H1 (cell line): ENCODE data around the gene GABRD. TPM values are rescaled to one million over a fixed set of nuclear protein-coding genes. Genes with fewer than 3 reads are reported as not detected.

Source experiments
- BCL11A ChIP-seq, 2 experiments: IDR thresholded peaks; one replicate each; pipeline ENCODE4 v1.6.1; 2011; ENCODE audit warnings: low read depth in 2 of 2, low read length in 2 of 2, mild to moderate bottlenecking in 2 of 2
- CHD7 ChIP-seq: fragments of 300-600 bp; sonication (generic); IDR thresholded peaks from 2 replicates; pipeline ENCODE4 v1.7.1; 2012; ENCODE audit warnings: low read length, moderate library complexity, mild to moderate bottlenecking, inconsistent platforms; ENCODE audit not compliant: insufficient replicate concordance
- CTBP2 ChIP-seq: IDR thresholded peaks from 2 replicates; pipeline ENCODE4 v1.7.0; 2011; ENCODE audit warnings: borderline replicate concordance, mild to moderate bottlenecking, moderate library complexity, mixed read lengths, low read length; ENCODE audit not compliant: insufficient read depth, insufficient read length
- FOSL1 ChIP-seq: IDR thresholded peaks from 2 replicates; pipeline ENCODE4 v1.6.1; 2011; ENCODE audit warnings: mild to moderate bottlenecking, low read depth, low read length, moderate library complexity; ENCODE audit not compliant: insufficient read depth
- KDM4A ChIP-seq: IDR thresholded peaks from one replicate; pipeline ENCODE4 v1.7.1; 2012; ENCODE audit warnings: low read depth, mild to moderate bottlenecking, moderate library complexity, low read length, inconsistent platforms; ENCODE audit not compliant: severe bottlenecking
- NANOG ChIP-seq: IDR thresholded peaks from 2 replicates; pipeline ENCODE4 v1.6.1; 2011; ENCODE audit warnings: low read length, low read depth, mild to moderate bottlenecking, inconsistent platforms; ENCODE audit not compliant: insufficient read depth, poor library complexity, severe bottlenecking
- SP1 ChIP-seq: IDR thresholded peaks from 2 replicates; pipeline ENCODE4 v1.6.1; 2011; ENCODE audit warnings: low read depth, low read length
- TCF12 ChIP-seq: IDR thresholded peaks from 2 replicates; pipeline ENCODE4 v1.6.1; 2011; ENCODE audit warnings: low read depth, mild to moderate bottlenecking, low read length
- TEAD4 ChIP-seq: IDR thresholded peaks from 2 replicates; pipeline ENCODE4 v1.6.1; 2012; ENCODE audit warnings: low read depth, low read length, inconsistent platforms, mixed read lengths
- polyA plus RNA-seq, 7 experiments: library from polyadenylated mRNA; depleted of rRNA in 3 of 7; stranded (reverse) in 5 of 7; unstranded in 2 of 7; fragments of >200 nt in 5 of 7; fragments of 200-250 nt in 2 of 7; gene quantifications; 1 replicate in 5 of 7; 2 replicates in 1 of 7; 4 replicates in 1 of 7; pipeline versions ENCODE4 v1.2.1 to v1.2.3, GENCODE V29; 2011 to 2013; ENCODE audit warnings: missing spikeins in 2 of 7, mixed read lengths in 2 of 7
- total RNA-seq: library from RNA; stranded (reverse); fragmentation: NEBNext Ultra II Directional; extraction: Animal tissue kit (Norgen Biotek cat#: 25700); gene quantifications from 2 replicates; pipeline ENCODE4 v1.2.1, GENCODE V29; 2021

The GABRD gene
- total and polyA plus RNA-seq, 2 of the 8 experiments (the other 6 are each of a cell fraction or from before 2014, with no cell fraction given): 1.8 to 3.0 TPM

GRCh38 chr1:1989102-1989542 is 30.0 kb upstream of the GABRD start (continued):
- TF ChIP-seq CHD7: no peak
- TF ChIP-seq CTBP2: no peak
- TF ChIP-seq TCF12: no peak
- TF ChIP-seq TEAD4: no peak
- no peak for TF ChIP-seq BCL11A (IDR thresholded peaks at IDR 0.05; ENCODE audit: low read depth in 2 of 2, low read length in 2 of 2)
- TF ChIP-seq KDM4A: no peak
- no peak for TF ChIP-seq SP1
- TF ChIP-seq FOSL1: no peak
- no peak for TF ChIP-seq NANOG
